ENCODE data around the gene ERI3.

GRCh38 chr1:44243782-44244495 lies 111.1 kb downstream of the ERI3 start:
- TF ChIP-seq, protein P1, sequence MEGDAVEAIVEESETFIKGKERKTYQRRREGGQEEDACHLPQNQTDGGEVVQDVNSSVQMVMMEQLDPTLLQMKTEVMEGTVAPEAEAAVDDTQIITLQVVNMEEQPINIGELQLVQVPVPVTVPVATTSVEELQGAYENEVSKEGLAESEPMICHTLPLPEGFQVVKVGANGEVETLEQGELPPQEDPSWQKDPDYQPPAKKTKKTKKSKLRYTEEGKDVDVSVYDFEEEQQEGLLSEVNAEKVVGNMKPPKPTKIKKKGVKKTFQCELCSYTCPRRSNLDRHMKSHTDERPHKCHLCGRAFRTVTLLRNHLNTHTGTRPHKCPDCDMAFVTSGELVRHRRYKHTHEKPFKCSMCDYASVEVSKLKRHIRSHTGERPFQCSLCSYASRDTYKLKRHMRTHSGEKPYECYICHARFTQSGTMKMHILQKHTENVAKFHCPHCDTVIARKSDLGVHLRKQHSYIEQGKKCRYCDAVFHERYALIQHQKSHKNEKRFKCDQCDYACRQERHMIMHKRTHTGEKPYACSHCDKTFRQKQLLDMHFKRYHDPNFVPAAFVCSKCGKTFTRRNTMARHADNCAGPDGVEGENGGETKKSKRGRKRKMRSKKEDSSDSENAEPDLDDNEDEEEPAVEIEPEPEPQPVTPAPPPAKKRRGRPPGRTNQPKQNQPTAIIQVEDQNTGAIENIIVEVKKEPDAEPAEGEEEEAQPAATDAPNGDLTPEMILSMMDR (IDR thresholded peaks at IDR 0.05): no peak
- no peak for TF ChIP-seq EP300 (IDR thresholded peaks at IDR 0.05)
- no peak for TF ChIP-seq POLR2A (IDR thresholded peaks at IDR 0.05; ENCODE audit: low read length)
- no peak for TF ChIP-seq EHF (CRISPR knock-in tag; IDR thresholded peaks at IDR 0.05)
